Colonic mucosa (tissue), 4 donors: ENCODE measurements around the gene KCND3. TPM values are rescaled to one million over a fixed set of nuclear protein-coding genes. Genes with fewer than 3 reads are reported as not detected.

Experiments used
- DNase-seq: peaks from one replicate; pipeline ENCODE4 v3.0.0-alpha.2; 2020
- H3K27ac ChIP-seq: fragments of 200-600 bp; one replicate; pipeline ENCODE4 v1.8.0; 2021
- H3K27me3 ChIP-seq: fragments of 200-600 bp; one replicate; pipeline ENCODE4 v1.8.0; 2021
- H3K36me3 ChIP-seq: fragments of 200-600 bp; one replicate; pipeline ENCODE4 v1.8.0; 2021
- H3K4me1 ChIP-seq: fragments of 200-600 bp; one replicate; pipeline ENCODE4 v1.8.0; 2021; ENCODE audit warnings: mild to moderate bottlenecking
- H3K4me3 ChIP-seq: fragments of 200-600 bp; one replicate; pipeline ENCODE4 v1.8.0; 2021
- H3K9ac ChIP-seq, 2 donors: one replicate each; pipeline ENCODE4 v1.7.0; 2013; ENCODE audit warnings: control low read depth in 2 of 2, low read depth in 2 of 2, low read length in 2 of 2
- H3K9me3 ChIP-seq: fragments of 200-600 bp; one replicate; pipeline ENCODE4 v1.8.0; 2021
- intact Hi-C: fragments of 100-400 bp; cut with DNase I; formaldehyde crosslinking; loops from one replicate; pipeline ENCODE4 v1.14.1; 2022
- total RNA-seq, 2 donors: library from RNA; stranded (reverse); fragmentation: NEBNext Ultra II Directional in 1 of 2; extraction: Animal tissue kit (Norgen Biotek cat#: 25700) in 1 of 2; gene quantifications; one replicate each; pipeline ENCODE4 v1.2.1, GENCODE V29; 2021
- TF ChIP-seq, protein P1 (sequence below): fragments of 200-600 bp; IDR thresholded peaks from one replicate; pipeline ENCODE4 v1.8.0; 2022; ENCODE audit warnings: antibody characterized with exemption, mild to moderate bottlenecking
- donor health status: healthy.
- donor health status: DM: no; HTN: no; CAD: no.
- donor health status: DM: no; HTN: no; CAD: no.

KCND3 gene
- total RNA-seq, 2 donors from 2014 or later, result 0.94 to 3.5 TPM

GRCh38 chr1:111725192-111725591 is 264.3 kb downstream of the KCND3 start:
- no peak for DNase-seq
- intact Hi-C loops, result no loop called here
- Histone ChIP-seq H3K9me3 (no peaks in the 10 kb centered on the region), H3K4me1 (no peaks in the 10 kb centered on the region), H3K27me3 (no peaks in the 10 kb centered on the region), H3K36me3 (no peaks in the 10 kb centered on the region), H3K27ac (no peak overlapping the region), H3K4me3 (no peak overlapping the region), H3K9ac (no peak overlapping the region)
- TF ChIP-seq, protein P1, sequence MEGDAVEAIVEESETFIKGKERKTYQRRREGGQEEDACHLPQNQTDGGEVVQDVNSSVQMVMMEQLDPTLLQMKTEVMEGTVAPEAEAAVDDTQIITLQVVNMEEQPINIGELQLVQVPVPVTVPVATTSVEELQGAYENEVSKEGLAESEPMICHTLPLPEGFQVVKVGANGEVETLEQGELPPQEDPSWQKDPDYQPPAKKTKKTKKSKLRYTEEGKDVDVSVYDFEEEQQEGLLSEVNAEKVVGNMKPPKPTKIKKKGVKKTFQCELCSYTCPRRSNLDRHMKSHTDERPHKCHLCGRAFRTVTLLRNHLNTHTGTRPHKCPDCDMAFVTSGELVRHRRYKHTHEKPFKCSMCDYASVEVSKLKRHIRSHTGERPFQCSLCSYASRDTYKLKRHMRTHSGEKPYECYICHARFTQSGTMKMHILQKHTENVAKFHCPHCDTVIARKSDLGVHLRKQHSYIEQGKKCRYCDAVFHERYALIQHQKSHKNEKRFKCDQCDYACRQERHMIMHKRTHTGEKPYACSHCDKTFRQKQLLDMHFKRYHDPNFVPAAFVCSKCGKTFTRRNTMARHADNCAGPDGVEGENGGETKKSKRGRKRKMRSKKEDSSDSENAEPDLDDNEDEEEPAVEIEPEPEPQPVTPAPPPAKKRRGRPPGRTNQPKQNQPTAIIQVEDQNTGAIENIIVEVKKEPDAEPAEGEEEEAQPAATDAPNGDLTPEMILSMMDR, result no peak

DNA sequence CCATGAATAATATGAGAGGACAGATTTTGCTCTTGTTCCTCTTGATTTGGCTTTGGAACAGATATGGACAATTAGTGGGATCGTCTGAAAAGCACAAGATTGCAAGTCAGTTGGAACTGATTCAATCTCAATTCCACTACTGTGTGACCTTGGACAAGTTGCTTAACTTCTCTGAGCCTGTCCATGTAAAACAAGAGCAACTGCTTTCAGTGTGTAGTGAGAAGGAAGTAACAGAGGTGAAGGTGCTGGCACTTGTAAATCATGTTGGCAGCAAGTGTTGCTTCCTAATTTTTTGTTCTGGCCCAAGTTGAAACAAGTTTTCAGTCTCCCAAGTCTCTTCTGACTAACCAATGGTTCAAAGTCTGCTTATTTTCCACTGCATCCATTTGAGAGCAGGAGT is 265.6 kb downstream of the KCND3 start:
- intact Hi-C loops, result no loop called here
- no peak for DNase-seq
- no peaks in the 10 kb centered on the region for H3K27me3 ChIP-seq
- no peak overlapping the region for H3K27ac ChIP-seq
- no peaks in the 10 kb centered on the region for H3K36me3 ChIP-seq
- H3K9me3 ChIP-seq, result no peaks in the 10 kb centered on the region
- H3K4me1 ChIP-seq, result no peaks in the 10 kb centered on the region
- TF ChIP-seq, protein P1, result no peak
- no peak overlapping the region for H3K4me3 ChIP-seq
- no peak overlapping the region for H3K9ac ChIP-seq

DNA sequence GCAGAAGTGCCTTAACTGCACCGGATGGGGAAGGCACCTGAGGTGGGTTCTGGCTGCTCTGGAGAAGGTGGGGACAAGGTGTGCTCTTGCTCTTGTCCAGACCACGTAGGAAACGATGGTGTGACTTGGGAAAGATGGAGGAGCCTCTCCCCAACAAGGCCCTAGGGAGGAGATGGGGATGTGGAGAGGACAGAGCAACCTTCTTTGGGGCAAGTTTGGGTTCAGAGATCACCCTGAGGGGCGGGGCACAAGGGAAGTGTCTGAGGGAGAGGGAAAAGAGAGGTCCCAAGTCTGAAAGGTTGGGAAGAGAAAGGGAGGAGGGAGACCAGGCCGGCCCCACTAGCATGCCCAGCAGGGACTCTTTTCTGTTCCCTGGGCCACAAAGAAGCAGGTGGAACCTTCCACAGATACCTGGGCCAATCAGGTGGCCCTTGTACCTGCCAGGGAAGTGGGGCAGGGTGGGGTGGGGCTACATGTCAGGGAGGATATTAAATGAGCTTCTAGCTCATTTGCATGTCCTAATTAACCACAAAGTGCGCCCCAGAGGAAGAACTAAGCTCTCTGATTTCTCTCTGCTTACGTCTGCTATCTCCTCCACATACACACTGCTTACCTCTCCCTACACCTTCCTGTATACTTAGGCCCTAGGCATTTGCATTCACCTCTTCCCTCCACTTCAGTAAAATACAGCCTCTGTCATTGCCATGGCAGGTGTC is 266.2 kb downstream of the KCND3 start:
- no peak overlapping the region for H3K27ac ChIP-seq
- H3K9me3 ChIP-seq, result no peaks in the 10 kb centered on the region
- H3K9ac ChIP-seq, result no peak overlapping the region
- intact Hi-C loops, result no loop called here
- TF ChIP-seq, protein P1, result no peak
- DNase-seq, result no peak
- no peaks in the 10 kb centered on the region for H3K36me3 ChIP-seq
- H3K27me3 ChIP-seq, result no peaks in the 10 kb centered on the region
- no peak overlapping the region for H3K4me3 ChIP-seq
- no peaks in the 10 kb centered on the region for H3K4me1 ChIP-seq

- TF ChIP-seq, protein P1, result no peak
- Histone ChIP-seq H3K36me3 (no peaks in the 10 kb centered on the region), H3K27ac (no peak overlapping the region), H3K27me3 (no peaks in the 10 kb centered on the region), H3K9ac (no peak overlapping the region), H3K9me3 (no peaks in the 10 kb centered on the region), H3K4me3 (no peak overlapping the region), H3K4me1 (no peaks in the 10 kb centered on the region)
- intact Hi-C loops, result no loop called here
- no peak for DNase-seq
Measured at GRCh38 chr1:111720977-111721786, 268.3 kb downstream of the KCND3 start.

Other genes with a start within 250 kb of the KCND3 start
- gene DDX20, start 233.8 kb downstream of the KCND3 start, total RNA-seq, result 10 to 100 TPM in 1 of 2 donors, 1 to 10 TPM in 1; 9.6 to 11.5 TPM